ENCODE results near the gene CFAP99. TPM values are rescaled to one million over a fixed set of nuclear protein-coding genes. Genes with fewer than 3 reads are reported as not detected.

Gene CFAP99
- total RNA-seq, 4 donors from 2014 or later, result not detected

DNA sequence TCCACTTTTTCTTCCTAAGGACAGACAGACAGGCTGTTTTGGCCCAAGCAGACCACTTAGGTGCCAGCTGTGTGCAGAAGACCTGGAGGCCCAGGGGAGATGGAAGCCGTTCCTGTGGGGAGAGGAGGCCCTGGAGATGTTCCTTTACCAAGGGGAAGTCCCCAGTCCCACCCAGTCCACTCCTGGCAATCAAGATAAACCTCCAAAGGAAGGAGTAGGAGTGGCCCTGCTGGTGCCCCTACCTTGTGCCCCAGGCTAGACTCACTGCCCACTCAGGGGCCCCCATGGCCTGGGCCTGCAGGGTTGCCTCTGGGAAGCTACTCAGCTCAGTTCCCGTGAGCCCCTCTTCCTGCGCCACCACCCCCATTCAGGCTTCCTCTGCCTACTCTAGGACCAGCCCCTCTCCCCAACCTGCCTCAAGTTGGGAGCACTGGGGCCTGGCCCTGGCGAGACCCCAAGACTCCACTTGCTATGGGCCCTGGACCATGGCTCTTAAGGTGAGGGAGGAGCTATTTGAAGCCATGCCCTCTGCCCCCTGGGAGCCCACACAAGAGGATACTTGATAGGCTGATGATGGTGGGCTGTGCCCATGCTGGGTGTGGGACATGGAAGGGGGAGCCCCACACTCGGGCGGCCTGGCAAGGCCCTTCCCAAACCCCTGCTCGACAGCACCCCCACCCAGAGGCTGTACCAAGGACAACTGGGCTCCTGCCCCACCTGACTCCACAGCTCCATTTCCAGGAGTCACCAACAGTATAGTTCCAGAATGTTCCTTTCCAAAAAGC is 25.4 kb downstream of the CFAP99 start:
- H3K4me1 ChIP-seq, result no peaks in the 10 kb centered on the region
- no peak for TF ChIP-seq CTCF (IDR thresholded peaks at IDR 0.05 in 4 of 5, conservative IDR thresholded peaks at IDR 0.05 in 1 of 5)
- TF ChIP-seq POLR2A (IDR thresholded peaks at IDR 0.05), result no peak
- no peak for DNase-seq
- intact Hi-C loops (cut with DNase I; ENCODE audit: low total_unique reads) (no loop called here), in situ Hi-C loops (cut with MboI; ENCODE audit: low sequenced_read_pairs in 4 of 4) (loop anchor here in 2 of 4 donors (10.0 kb wide), 2 partner anchors 219 to 229 kb away; no protein-coding TSS in a partner anchor)
- no peak overlapping the region for H3K4me3 ChIP-seq
- no peak overlapping the region for H3K27ac ChIP-seq
- H3K36me3 ChIP-seq, result no peaks in the 10 kb centered on the region
- no peaks in the 10 kb centered on the region for H3K27me3 ChIP-seq
- no peaks in the 10 kb centered on the region for H3K9me3 ChIP-seq
- ATAC-seq, result no peak

DNA sequence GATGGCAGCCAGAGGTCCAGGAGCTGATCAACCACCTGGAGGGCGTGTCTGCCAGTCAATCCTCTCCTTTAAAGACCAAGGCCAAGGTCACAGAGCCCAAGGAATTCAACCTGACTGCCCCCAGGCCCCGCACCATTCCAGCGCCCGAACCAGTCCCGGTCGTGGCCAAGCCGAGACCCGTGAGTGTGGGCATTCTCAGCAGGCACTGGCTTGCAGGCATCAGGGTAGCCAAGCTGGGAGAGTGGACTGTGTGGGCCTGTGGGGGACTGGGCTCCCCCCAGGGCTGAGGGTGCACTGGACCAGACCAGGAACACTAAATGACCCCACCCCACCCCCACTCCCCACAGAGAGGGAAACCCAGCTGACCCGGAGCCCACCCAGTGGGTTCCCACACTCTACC is 26.4 kb downstream of the CFAP99 start:
- in situ Hi-C loops (cut with MboI; ENCODE audit: low sequenced_read_pairs in 4 of 4), result loop anchor here in 2 of 4 donors (10.0 kb wide), 2 partner anchors 220 to 230 kb away; no protein-coding TSS in a partner anchor
- ATAC-seq, result no peak
- H3K4me1 ChIP-seq, result no peaks in the 10 kb centered on the region

DNA sequence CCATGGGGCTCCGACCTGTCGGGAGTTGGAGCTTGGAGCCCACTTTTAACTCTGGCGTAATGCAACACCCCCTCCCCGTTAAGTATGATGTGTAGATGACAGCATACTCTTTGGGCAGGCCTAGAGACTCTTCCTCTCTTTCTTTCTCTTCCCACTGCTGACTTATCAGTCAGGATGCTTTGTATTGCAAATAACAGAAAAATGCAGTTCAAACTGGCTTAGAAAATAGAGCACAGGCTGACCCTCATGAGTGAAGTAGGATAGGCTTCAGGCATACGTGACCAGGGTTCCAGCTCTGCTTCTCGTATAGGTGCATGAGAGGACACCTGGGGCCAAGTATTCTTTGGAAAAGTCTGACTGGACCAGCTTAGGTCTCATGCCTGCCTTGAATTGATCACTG is 26.8 kb downstream of the CFAP99 start:
- Histone ChIP-seq H3K27me3 (no peaks in the 10 kb centered on the region), H3K4me3 (no peak overlapping the region), H3K9me3 (no peaks in the 10 kb centered on the region), H3K4me1 (no peaks in the 10 kb centered on the region), H3K36me3 (no peaks in the 10 kb centered on the region), H3K27ac (no peak overlapping the region)
- in situ Hi-C loops (cut with MboI; ENCODE audit: low sequenced_read_pairs in 4 of 4), result loop anchor here in 2 of 4 donors (10.0 kb wide), 2 partner anchors 221 to 231 kb away; no protein-coding TSS in a partner anchor
- ATAC-seq, result no peak
- DNase-seq, result no peak
- no peak for TF ChIP-seq CTCF (IDR thresholded peaks at IDR 0.05 in 4 of 5, conservative IDR thresholded peaks at IDR 0.05 in 1 of 5)
- no peak for TF ChIP-seq POLR2A (IDR thresholded peaks at IDR 0.05)
- intact Hi-C loops (cut with DNase I; ENCODE audit: low total_unique reads), result no loop called here

More for the DNA sequence above, 26.4 kb downstream of the CFAP99 start:
- no peaks in the 10 kb centered on the region for H3K36me3 ChIP-seq
- no peak for DNase-seq
- TF ChIP-seq CTCF (IDR thresholded peaks at IDR 0.05 in 4 of 5, conservative IDR thresholded peaks at IDR 0.05 in 1 of 5) (no peak), POLR2A (IDR thresholded peaks at IDR 0.05) (no peak)
- H3K27me3 ChIP-seq, result no peaks in the 10 kb centered on the region
- H3K27ac ChIP-seq, result no peak overlapping the region
- H3K9me3 ChIP-seq, result no peaks in the 10 kb centered on the region
- no peak overlapping the region for H3K4me3 ChIP-seq
- intact Hi-C loops (cut with DNase I; ENCODE audit: low total_unique reads), result no loop called here

GRCh38 chr4:2446656-2447564 is 28.2 kb downstream of the CFAP99 start:
- TF ChIP-seq CTCF (IDR thresholded peaks at IDR 0.05 in 4 of 5, conservative IDR thresholded peaks at IDR 0.05 in 1 of 5), result no peak
- TF ChIP-seq POLR2A (IDR thresholded peaks at IDR 0.05), result no peak
- intact Hi-C loops (cut with DNase I; ENCODE audit: low total_unique reads) (no loop called here), in situ Hi-C loops (cut with MboI; ENCODE audit: low sequenced_read_pairs in 4 of 4) (loop anchor here in 2 of 4 donors (10.0 kb wide), 2 partner anchors 222 to 232 kb away; no protein-coding TSS in a partner anchor)
- ATAC-seq (no peak), DNase-seq (no peak)
- H3K27ac ChIP-seq, result no peak overlapping the region
- no peak overlapping the region for H3K4me3 ChIP-seq
- no peaks in the 10 kb centered on the region for H3K4me1 ChIP-seq
- H3K36me3 ChIP-seq, result no peaks in the 10 kb centered on the region
- no peaks in the 10 kb centered on the region for H3K9me3 ChIP-seq
- no peaks in the 10 kb centered on the region for H3K27me3 ChIP-seq
